ENCODE results near the gene PLCB1.

PLCB1 gene

DNA sequence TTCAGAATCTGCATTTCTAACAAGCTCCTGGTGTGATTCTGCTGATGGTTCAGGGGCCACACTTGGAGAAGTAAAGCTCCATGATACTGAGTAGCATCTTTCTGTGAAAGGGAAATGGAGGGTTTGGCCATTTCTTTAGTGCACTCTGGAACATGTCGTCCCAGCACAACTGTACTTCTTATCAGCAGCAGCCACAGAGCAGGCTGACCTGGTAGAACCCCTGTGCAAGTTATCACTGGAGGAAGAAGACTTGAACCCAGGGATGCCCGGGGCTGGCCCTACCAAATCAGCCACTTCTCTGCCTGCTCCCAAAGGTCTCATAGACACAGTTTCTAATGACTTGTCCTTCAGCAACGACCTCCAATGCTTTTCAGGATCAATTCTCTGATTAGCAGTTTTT, 582.1 kb downstream of the PLCB1 start:
- H3K4me1 Mint-ChIP-seq (ENCODE audit: low read depth): no peaks in the 10 kb centered on the region
- H3K36me3 Mint-ChIP-seq: no peaks in the 10 kb centered on the region
- peaks cover 2% of the 10 kb centered on the region for H3K27me3 Mint-ChIP-seq
- no peaks in the 10 kb centered on the region for H3K9me3 Mint-ChIP-seq (ENCODE audit: low read depth)
- H3K27ac Mint-ChIP-seq: no peak overlapping the region
- H3K4me3 Mint-ChIP-seq: no peak overlapping the region

DNA sequence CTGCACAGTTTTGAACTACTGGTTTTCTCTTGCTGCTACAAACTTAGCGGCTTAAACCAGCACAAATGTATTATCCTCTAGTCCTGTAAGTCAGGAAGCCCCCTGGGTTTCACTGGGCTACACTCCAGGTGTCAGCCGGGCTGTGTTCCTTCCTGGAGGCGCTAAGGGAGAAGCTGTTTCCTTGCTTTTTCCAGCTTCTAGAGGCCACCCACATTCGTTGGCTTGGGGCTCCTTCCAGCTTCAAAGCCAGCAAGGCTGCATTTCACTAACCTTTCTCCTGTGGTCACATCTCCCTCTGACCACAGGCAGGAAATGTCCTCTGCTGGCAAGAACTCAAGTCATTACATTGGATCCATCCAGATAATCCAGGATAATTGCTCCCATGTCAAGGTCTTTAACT, 586.2 kb downstream of the PLCB1 start:
- H3K27me3 Mint-ChIP-seq: no peaks in the 10 kb centered on the region
- no peak overlapping the region for H3K27ac Mint-ChIP-seq
- H3K9me3 Mint-ChIP-seq (ENCODE audit: low read depth): no peaks in the 10 kb centered on the region
- no peaks in the 10 kb centered on the region for H3K4me1 Mint-ChIP-seq (ENCODE audit: low read depth)
- no peak overlapping the region for H3K4me3 Mint-ChIP-seq
- no peaks in the 10 kb centered on the region for H3K36me3 Mint-ChIP-seq

DNA sequence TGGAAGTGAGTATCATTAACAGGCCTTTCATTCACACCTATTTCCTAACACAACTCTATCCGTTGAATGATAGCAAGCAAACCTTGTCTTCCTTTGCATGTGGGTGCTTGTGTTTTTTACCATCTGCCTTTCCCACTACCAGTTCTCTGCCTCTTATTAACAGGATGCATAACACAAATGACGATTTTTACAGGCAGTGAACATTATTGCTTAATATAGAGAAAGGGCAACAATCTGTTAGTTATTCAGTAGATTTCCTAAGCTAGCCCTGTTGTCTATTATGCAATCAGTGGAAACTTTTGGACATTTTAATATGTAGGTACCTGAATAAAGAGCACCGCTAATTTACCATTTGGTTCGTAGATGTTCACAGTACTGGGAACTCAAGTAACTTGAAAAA, 588.0 kb downstream of the PLCB1 start:
- Mint-ChIP-seq H3K36me3 (no peaks in the 10 kb centered on the region), H3K4me1 (ENCODE audit: low read depth) (no peaks in the 10 kb centered on the region), H3K4me3 (no peak overlapping the region), H3K27me3 (no peaks in the 10 kb centered on the region), H3K9me3 (ENCODE audit: low read depth) (no peaks in the 10 kb centered on the region), H3K27ac (no peak overlapping the region)

GRCh38 chr20:8721098-8721497, 589.0 kb downstream of the PLCB1 start:
- Mint-ChIP-seq H3K36me3 (no peaks in the 10 kb centered on the region), H3K27ac (no peak overlapping the region), H3K9me3 (ENCODE audit: low read depth) (no peaks in the 10 kb centered on the region), H3K27me3 (no peaks in the 10 kb centered on the region), H3K4me1 (ENCODE audit: low read depth) (no peaks in the 10 kb centered on the region), H3K4me3 (no peak overlapping the region)

DNA sequence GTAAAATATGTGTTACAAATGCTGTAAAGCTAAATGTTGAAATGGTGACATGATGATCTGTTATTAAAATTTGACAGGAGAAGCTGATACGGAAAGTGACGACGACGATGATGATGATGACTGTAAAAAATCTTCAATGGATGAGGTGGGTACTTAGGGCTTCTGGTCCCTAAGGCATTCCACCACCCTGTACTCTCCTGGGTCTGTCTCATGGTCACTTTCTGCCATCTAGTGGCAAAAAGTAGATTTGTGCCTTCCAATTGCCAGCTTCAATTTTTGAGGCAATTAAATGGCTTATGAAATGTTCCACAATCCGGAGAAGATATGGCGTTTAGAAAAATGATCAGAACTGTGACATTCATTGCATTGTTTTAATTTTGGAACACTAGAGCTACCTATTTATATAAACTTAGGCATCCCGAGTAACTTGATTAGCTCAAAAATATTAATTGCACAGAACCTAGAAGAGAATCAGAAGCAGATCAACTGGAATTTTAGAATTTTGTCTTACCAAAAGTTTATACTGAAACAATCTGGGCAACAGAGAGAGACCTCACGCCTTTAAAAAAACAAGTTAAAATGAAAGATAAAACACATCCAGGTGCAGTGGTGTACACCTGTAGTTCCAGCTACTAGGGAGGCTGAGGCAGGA, 590.3 kb downstream of the PLCB1 start:
- Mint-ChIP-seq H3K4me1 (ENCODE audit: low read depth) (no peaks in the 10 kb centered on the region), H3K27ac (no peak overlapping the region), H3K36me3 (no peaks in the 10 kb centered on the region), H3K9me3 (ENCODE audit: low read depth) (no peaks in the 10 kb centered on the region), H3K27me3 (no peaks in the 10 kb centered on the region), H3K4me3 (no peak overlapping the region)

DNA sequence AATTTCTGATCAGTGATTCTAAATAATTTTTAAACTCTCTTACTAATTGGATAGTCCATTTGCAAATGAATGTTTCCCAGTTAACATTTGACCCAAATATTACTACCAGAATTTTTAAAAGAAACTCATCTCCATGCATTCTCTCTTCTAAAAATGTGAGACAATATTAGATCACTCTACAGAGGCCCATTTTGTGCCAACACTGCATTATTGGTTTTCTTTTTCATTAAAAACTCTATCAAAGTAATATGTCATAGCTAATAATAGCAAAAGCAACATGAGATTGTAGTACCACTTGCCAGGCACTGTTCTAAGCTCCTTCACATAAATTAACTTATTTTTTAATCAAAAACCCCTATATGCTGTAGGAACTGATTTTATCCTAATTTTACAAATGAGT, 591.2 kb downstream of the PLCB1 start:
- H3K4me3 Mint-ChIP-seq: no peak overlapping the region
- H3K36me3 Mint-ChIP-seq: no peaks in the 10 kb centered on the region
- no peaks in the 10 kb centered on the region for H3K9me3 Mint-ChIP-seq (ENCODE audit: low read depth)
- no peaks in the 10 kb centered on the region for H3K27me3 Mint-ChIP-seq
- H3K4me1 Mint-ChIP-seq (ENCODE audit: low read depth): no peaks in the 10 kb centered on the region
- H3K27ac Mint-ChIP-seq: no peak overlapping the region

- no peak overlapping the region for H3K4me3 Mint-ChIP-seq
- H3K27ac Mint-ChIP-seq: no peak overlapping the region
- H3K4me1 Mint-ChIP-seq (ENCODE audit: low read depth): no peaks in the 10 kb centered on the region
- no peaks in the 10 kb centered on the region for H3K36me3 Mint-ChIP-seq
- H3K27me3 Mint-ChIP-seq: no peaks in the 10 kb centered on the region
- H3K9me3 Mint-ChIP-seq (ENCODE audit: low read depth): no peaks in the 10 kb centered on the region
These were observed 592.8 kb downstream of the PLCB1 start for GRCh38 chr20:8724884-8725283.

DNA sequence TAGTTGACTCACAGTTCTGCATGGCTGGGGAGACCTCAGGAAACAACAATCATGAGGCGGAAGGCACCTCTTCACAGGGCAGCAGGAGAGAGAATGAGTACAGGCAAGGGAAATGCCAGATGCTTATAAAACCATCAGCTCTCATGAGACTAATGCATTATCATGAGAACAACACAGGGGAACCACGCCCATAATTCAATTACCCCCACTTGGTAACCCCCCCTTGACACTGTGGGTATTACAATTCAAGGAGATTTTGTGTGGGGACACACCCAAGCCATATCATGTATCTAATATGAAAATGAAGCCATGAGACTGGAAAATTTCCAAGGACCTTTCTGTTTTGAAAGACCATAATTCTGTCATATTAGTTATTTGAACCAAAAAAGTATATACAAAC, 594.4 kb downstream of the PLCB1 start:
- H3K36me3 Mint-ChIP-seq: no peaks in the 10 kb centered on the region
- H3K4me3 Mint-ChIP-seq: no peak overlapping the region

DNA sequence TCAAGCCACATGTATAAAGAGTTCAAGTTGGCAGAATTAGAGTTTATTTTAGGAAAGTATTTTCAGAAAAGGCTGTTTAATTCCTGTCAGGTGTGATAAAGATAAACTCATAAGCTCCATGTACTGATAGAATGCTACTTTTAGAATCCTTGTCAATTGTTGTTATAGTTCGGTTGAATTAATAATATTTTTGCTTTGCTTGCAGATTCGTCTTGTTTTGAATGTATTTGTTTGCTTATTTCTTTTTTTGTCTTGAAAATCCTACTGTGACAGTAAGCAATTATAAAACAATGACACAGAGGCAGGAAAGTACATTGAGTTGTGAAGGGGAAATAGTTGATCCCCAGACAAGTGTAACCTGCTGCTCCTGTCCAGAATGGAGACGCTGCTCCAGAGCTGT, 602.9 kb downstream of the PLCB1 start:
- no peak overlapping the region for H3K27ac Mint-ChIP-seq
- H3K9me3 Mint-ChIP-seq (ENCODE audit: low read depth): no peaks in the 10 kb centered on the region
- H3K4me3 Mint-ChIP-seq: no peak overlapping the region
- H3K36me3 Mint-ChIP-seq: no peaks in the 10 kb centered on the region
- H3K27me3 Mint-ChIP-seq: no peaks in the 10 kb centered on the region
- no peaks in the 10 kb centered on the region for H3K4me1 Mint-ChIP-seq (ENCODE audit: low read depth)

More for the DNA sequence above, 594.4 kb downstream of the PLCB1 start:
- Mint-ChIP-seq H3K4me1 (ENCODE audit: low read depth) (no peaks in the 10 kb centered on the region), H3K27ac (no peak overlapping the region), H3K9me3 (ENCODE audit: low read depth) (no peaks in the 10 kb centered on the region), H3K27me3 (no peaks in the 10 kb centered on the region)

- Mint-ChIP-seq H3K36me3 (no peaks in the 10 kb centered on the region), H3K4me1 (ENCODE audit: low read depth) (no peaks in the 10 kb centered on the region)
These were observed 603.6 kb downstream of the PLCB1 start for GRCh38 chr20:8735674-8736073.

DNA sequence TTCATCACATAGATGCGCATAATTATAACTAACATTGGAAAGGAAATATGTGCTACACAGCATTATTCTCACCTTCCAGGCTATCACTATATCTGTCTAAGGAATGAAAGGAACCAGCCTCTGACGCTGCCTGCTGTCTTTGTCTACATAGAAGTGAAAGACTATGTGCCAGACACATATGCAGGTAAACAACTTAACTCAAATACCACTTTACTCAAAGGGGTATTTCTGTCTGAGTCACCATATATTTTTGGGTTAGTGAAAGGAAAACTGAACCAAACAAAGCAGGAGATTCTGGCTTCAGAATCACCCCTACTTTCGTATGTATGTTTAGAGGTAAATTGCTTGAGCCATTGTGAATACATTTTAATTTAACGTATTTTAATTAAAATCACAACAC, 608.2 kb downstream of the PLCB1 start:
- Mint-ChIP-seq H3K4me1 (ENCODE audit: low read depth) (no peaks in the 10 kb centered on the region), H3K27ac (no peak overlapping the region), H3K36me3 (no peaks in the 10 kb centered on the region), H3K27me3 (no peaks in the 10 kb centered on the region), H3K4me3 (no peak overlapping the region), H3K9me3 (ENCODE audit: low read depth) (no peaks in the 10 kb centered on the region)

More at GRCh38 chr20:8735674-8736073, 603.6 kb downstream of the PLCB1 start:
- Mint-ChIP-seq H3K9me3 (ENCODE audit: low read depth) (no peaks in the 10 kb centered on the region), H3K4me3 (no peak overlapping the region), H3K27me3 (no peaks in the 10 kb centered on the region), H3K27ac (no peak overlapping the region)

- Mint-ChIP-seq H3K9me3 (ENCODE audit: low read depth) (no peaks in the 10 kb centered on the region), H3K4me3 (no peak overlapping the region), H3K27me3 (no peaks in the 10 kb centered on the region), H3K4me1 (ENCODE audit: low read depth) (no peaks in the 10 kb centered on the region), H3K36me3 (no peaks in the 10 kb centered on the region), H3K27ac (no peak overlapping the region)
These were observed 612.3 kb downstream of the PLCB1 start for GRCh38 chr20:8744228-8744844.

GRCh38 chr20:8749101-8749500, 617.0 kb downstream of the PLCB1 start:
- Mint-ChIP-seq H3K27ac (no peak overlapping the region), H3K4me1 (ENCODE audit: low read depth) (no peaks in the 10 kb centered on the region), H3K27me3 (peaks cover 4% of the 10 kb centered on the region), H3K36me3 (no peaks in the 10 kb centered on the region), H3K4me3 (no peak overlapping the region), H3K9me3 (ENCODE audit: low read depth) (no peaks in the 10 kb centered on the region)

DNA sequence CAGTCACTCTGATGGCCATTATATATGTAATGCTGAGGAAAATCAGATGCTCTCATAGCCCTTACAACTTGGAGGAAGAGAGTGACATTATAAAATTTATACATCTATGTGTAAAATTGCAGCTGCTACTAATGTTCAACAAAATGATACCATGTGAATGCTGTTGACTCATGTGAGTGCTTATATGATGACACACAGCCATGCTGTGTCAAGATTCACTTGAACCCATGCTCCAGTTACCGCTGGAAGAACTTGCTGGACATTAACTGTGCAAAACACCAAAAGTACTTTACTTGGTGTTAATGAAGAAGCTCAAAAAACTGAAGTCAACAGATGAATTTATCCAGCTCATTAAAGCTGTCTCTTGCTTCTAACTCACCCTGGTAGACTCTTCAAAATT, 617.9 kb downstream of the PLCB1 start:
- Mint-ChIP-seq H3K27ac (no peak overlapping the region), H3K4me1 (ENCODE audit: low read depth) (no peaks in the 10 kb centered on the region), H3K27me3 (peaks cover 4% of the 10 kb centered on the region), H3K36me3 (no peaks in the 10 kb centered on the region), H3K4me3 (no peak overlapping the region), H3K9me3 (ENCODE audit: low read depth) (no peaks in the 10 kb centered on the region)

DNA sequence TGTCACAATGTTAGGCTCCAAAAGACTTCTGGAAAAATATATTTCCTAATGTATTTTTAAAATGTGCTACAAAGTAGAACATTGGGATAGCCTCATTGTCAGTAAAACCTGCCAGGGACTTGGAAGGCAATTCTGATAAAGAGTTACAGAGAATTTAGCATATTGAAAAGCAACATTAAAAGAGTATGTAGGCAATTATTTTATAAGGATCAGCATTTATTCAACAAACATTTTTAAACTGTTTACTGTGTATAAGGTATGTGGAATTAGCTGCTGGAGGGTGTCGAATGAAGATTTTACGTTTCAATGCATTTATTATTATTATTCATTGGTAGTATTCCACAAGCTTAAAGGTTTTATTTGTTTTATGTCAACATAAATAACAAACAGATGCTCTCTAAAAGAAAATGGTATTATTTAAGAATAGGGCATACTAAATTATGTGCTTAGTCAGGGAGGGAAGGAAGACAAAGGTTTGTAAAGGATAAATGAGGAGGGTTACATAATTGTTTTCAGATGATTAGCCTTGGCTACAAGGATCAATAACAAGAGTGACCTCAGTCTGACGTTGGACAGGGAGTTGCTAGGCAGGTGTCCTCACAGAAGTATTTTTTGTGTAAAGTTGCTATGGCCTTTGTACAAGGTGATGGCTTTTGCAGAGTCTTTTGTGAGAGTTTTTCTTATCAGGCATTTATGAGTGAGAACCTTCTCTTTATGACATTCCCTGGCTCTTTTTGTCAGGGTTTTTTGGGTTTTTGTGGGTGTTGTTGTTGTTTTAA, 623.5 kb downstream of the PLCB1 start:
- H3K27me3 Mint-ChIP-seq: peaks cover 4% of the 10 kb centered on the region
- no peak overlapping the region for H3K4me3 Mint-ChIP-seq
- no peaks in the 10 kb centered on the region for H3K9me3 Mint-ChIP-seq (ENCODE audit: low read depth)
- H3K36me3 Mint-ChIP-seq: no peaks in the 10 kb centered on the region
- H3K4me1 Mint-ChIP-seq (ENCODE audit: low read depth): no peaks in the 10 kb centered on the region
- no peak overlapping the region for H3K27ac Mint-ChIP-seq

All from activated naive CD8-positive, alpha-beta T cell (primary cell).